Measurements from ENCODE around the gene FAM3D. TPM values are rescaled to one million over a fixed set of nuclear protein-coding genes. Genes with fewer than 3 reads are reported as not detected.

Gene FAM3D
- total RNA-seq, 1 experiment from 2014 or later, result not detected

DNA sequence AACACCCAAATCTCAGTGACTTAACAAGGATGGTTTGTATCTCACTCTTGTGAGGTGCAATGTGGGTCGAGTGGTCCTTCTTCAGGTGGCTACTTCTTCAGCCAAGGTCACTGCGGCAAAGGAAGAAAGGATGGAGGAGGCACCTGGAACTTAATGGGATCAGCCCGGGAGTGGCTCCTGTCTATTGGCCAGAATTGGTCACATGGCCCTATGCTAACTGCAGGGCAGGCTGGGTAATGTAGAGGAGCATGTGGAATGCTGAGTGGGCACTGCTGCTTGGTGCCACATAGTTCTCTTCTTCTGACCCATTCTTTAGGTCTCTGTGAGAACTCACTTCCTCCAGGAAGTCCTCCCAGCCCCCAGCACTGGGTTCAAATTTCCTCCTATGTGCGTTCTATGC lies 20.3 kb upstream of the FAM3D start:
- TF ChIP-seq EZH2 (IDR thresholded peaks at IDR 0.05; ENCODE audit: borderline replicate concordance, low read depth, low read length, poor library complexity, severe bottlenecking), result no peak
- TF ChIP-seq, protein P1, sequence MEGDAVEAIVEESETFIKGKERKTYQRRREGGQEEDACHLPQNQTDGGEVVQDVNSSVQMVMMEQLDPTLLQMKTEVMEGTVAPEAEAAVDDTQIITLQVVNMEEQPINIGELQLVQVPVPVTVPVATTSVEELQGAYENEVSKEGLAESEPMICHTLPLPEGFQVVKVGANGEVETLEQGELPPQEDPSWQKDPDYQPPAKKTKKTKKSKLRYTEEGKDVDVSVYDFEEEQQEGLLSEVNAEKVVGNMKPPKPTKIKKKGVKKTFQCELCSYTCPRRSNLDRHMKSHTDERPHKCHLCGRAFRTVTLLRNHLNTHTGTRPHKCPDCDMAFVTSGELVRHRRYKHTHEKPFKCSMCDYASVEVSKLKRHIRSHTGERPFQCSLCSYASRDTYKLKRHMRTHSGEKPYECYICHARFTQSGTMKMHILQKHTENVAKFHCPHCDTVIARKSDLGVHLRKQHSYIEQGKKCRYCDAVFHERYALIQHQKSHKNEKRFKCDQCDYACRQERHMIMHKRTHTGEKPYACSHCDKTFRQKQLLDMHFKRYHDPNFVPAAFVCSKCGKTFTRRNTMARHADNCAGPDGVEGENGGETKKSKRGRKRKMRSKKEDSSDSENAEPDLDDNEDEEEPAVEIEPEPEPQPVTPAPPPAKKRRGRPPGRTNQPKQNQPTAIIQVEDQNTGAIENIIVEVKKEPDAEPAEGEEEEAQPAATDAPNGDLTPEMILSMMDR (conservative IDR thresholded peaks at IDR 0.05; ENCODE audit: low read depth, low read length), result no peak
- Histone ChIP-seq H3K4me1 (ENCODE audit: insufficient read depth, low read length, poor library complexity, severe bottlenecking) (no peaks in the 10 kb centered on the region), H3K36me3 (ENCODE audit: insufficient read depth, low read length, poor library complexity, severe bottlenecking) (no peaks in the 10 kb centered on the region), H3K27ac (ENCODE audit: low read depth, low read length, poor library complexity, severe bottlenecking) (no peak overlapping the region), H3K4me3 (ENCODE audit: low read depth, low read length, poor library complexity, severe bottlenecking) (no peak overlapping the region), H3K9me3 (ENCODE audit: low read depth, low read length, poor library complexity, severe bottlenecking) (peaks cover 5% of the 10 kb centered on the region), H3K27me3 (replicated peaks; ENCODE audit: insufficient read depth, low read depth, low read length, poor library complexity) (no peaks in the 10 kb centered on the region)
- no TSS peak for BruUV-seq (replicated peaks)
- ChIA-PET CTCF (no interaction called here), POLR2A (ENCODE audit: low non-redundant PET) (no interaction called here)
- DNase-seq (ENCODE audit: low spot score), result no peak
- intact Hi-C loops (cut with micrococcal nuclease; ENCODE audit: unreplicated experiment), result no loop called here

DNA sequence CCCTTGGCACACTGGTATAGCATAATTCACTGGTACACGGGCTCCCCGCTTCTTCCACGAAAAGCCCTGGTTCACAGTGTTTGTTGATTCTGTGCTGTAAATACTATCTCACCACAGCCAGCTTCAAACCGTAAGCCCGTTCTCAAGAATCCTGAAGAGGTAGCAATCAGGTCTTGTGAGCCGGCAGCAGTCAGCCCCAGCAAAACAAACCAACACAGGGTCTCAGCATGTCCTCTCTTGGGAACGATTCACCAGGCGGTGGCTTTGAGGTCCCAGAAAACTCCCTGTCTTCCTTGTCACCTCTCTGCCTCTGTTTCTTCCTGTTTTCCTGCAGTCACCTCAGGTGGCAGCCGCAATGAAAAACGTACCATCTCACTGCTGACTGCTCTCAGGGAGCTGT lies 19.1 kb upstream of the FAM3D start:
- Histone ChIP-seq H3K4me1 (ENCODE audit: insufficient read depth, low read length, poor library complexity, severe bottlenecking) (no peaks in the 10 kb centered on the region), H3K4me3 (ENCODE audit: low read depth, low read length, poor library complexity, severe bottlenecking) (no peak overlapping the region), H3K9me3 (ENCODE audit: low read depth, low read length, poor library complexity, severe bottlenecking) (no peaks in the 10 kb centered on the region), H3K27ac (ENCODE audit: low read depth, low read length, poor library complexity, severe bottlenecking) (no peak overlapping the region), H3K36me3 (ENCODE audit: insufficient read depth, low read length, poor library complexity, severe bottlenecking) (no peaks in the 10 kb centered on the region), H3K27me3 (replicated peaks; ENCODE audit: insufficient read depth, low read depth, low read length, poor library complexity) (no peaks in the 10 kb centered on the region)
- DNase-seq (ENCODE audit: low spot score), result no peak
- TF ChIP-seq, protein P1 (conservative IDR thresholded peaks at IDR 0.05; ENCODE audit: low read depth, low read length), result no peak
- no peak for TF ChIP-seq EZH2 (IDR thresholded peaks at IDR 0.05; ENCODE audit: borderline replicate concordance, low read depth, low read length, poor library complexity, severe bottlenecking)
- no TSS peak for BruUV-seq (replicated peaks)
- intact Hi-C loops (cut with micrococcal nuclease; ENCODE audit: unreplicated experiment), result no loop called here
- ChIA-PET POLR2A (ENCODE audit: low non-redundant PET) (no interaction called here), CTCF (no interaction called here)

DNA sequence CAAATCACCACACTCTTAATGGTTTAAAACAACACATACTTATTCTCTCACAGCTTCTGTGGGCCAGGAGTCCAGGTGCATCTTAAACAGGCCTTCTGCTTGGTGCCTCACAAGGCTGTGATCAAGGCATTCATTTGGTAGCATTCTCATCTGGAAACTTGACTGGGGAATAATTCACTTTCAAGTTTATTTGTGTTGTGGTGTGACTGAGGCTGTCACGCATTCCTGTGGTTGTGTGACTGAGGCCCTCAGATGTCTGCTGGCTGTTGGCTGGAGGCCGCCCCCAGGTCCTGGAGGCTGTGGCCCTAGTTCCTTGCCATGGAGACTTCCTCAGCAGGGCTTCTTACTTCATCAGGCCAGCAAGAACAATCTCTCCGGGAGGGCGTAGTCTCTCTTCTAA lies 16.9 kb upstream of the FAM3D start:
- H3K4me3 ChIP-seq (ENCODE audit: low read depth, low read length, poor library complexity, severe bottlenecking), result no peak overlapping the region
- H3K4me1 ChIP-seq (ENCODE audit: insufficient read depth, low read length, poor library complexity, severe bottlenecking), result no peaks in the 10 kb centered on the region
- ChIA-PET POLR2A (ENCODE audit: low non-redundant PET) (no interaction called here), CTCF (no interaction called here)
- intact Hi-C loops (cut with micrococcal nuclease; ENCODE audit: unreplicated experiment), result no loop called here
- TF ChIP-seq, protein P1 (conservative IDR thresholded peaks at IDR 0.05; ENCODE audit: low read depth, low read length), result no peak
- no peak for TF ChIP-seq EZH2 (IDR thresholded peaks at IDR 0.05; ENCODE audit: borderline replicate concordance, low read depth, low read length, poor library complexity, severe bottlenecking)
- peaks cover 10% of the 10 kb centered on the region for H3K27me3 ChIP-seq (replicated peaks; ENCODE audit: insufficient read depth, low read depth, low read length, poor library complexity)
- DNase-seq (ENCODE audit: low spot score), result no peak
- no TSS peak for BruUV-seq (replicated peaks)
- H3K9me3 ChIP-seq (ENCODE audit: low read depth, low read length, poor library complexity, severe bottlenecking), result no peaks in the 10 kb centered on the region
- H3K27ac ChIP-seq (ENCODE audit: low read depth, low read length, poor library complexity, severe bottlenecking), result no peak overlapping the region
- H3K36me3 ChIP-seq (ENCODE audit: insufficient read depth, low read length, poor library complexity, severe bottlenecking), result no peaks in the 10 kb centered on the region
